Measurements from ENCODE around the gene RPL38. TPM values are rescaled to one million over a fixed set of nuclear protein-coding genes. Genes with fewer than 3 reads are reported as not detected.

The RPL38 gene
- total RNA-seq, 2 donors from 2014 or later: 531 to 611 TPM

GRCh38 chr17:74231928-74232907, 28.7 kb downstream of the RPL38 start:
- Histone ChIP-seq H3K9me3 (no peaks in the 10 kb centered on the region), H3K27ac (no peak overlapping the region), H3K36me3 (no peaks in the 10 kb centered on the region), H3K4me1 (replicated peaks) (no peaks in the 10 kb centered on the region), H3K4me3 (no peak overlapping the region), H3K27me3 (replicated peaks; ENCODE audit: insufficient read depth) (no peaks in the 10 kb centered on the region)
- DNase-seq (ENCODE audit: low spot score): no peak
- WGBS: 81% methylated on average over 16 of the region's 17 CpGs
- TF ChIP-seq POLR2A (IDR thresholded peaks at IDR 0.05) (no peak), POLR2AphosphoS5 (IDR thresholded peaks at IDR 0.05) (no peak), CTCF (IDR thresholded peaks at IDR 0.05) (no peak)
- intact Hi-C loops (cut with DNase I): no loop called here

DNA sequence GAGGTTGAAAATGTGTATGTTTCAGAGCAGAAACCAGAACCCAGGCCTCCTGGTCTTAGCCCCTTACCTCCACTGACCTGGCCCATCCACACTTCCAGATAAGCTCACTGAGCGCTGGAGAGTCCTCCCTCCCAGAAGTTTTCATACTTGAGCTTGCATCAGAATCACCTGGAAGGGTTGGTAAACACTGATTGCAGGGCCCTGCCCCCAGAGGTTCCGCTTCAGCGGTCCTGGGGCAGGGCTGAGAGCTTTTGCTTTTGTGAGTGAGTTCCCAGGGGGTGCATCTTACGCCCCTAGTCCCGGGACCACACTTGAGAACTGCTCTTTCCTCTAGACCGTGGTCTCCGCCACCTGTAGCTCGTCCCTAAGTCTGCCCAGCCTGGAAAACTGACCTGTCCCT, 30.5 kb downstream of the RPL38 start:
- Histone ChIP-seq H3K4me1 (replicated peaks) (no peaks in the 10 kb centered on the region), H3K27ac (no peak overlapping the region), H3K4me3 (no peak overlapping the region), H3K27me3 (replicated peaks; ENCODE audit: insufficient read depth) (no peaks in the 10 kb centered on the region), H3K36me3 (no peaks in the 10 kb centered on the region), H3K9me3 (no peaks in the 10 kb centered on the region)
- TF ChIP-seq POLR2A (IDR thresholded peaks at IDR 0.05) (no peak), CTCF (IDR thresholded peaks at IDR 0.05) (no peak), POLR2AphosphoS5 (IDR thresholded peaks at IDR 0.05) (no peak)
- DNase-seq (ENCODE audit: low spot score): no peak
- intact Hi-C loops (cut with DNase I): no loop called here
- 91% methylated on average over 8 of the region's 8 CpGs for WGBS

GRCh38 chr17:74234486-74234885, 31.0 kb downstream of the RPL38 start:
- H3K36me3 ChIP-seq: no peaks in the 10 kb centered on the region
- H3K27ac ChIP-seq: no peak overlapping the region
- no peaks in the 10 kb centered on the region for H3K4me1 ChIP-seq (replicated peaks)
- no peaks in the 10 kb centered on the region for H3K27me3 ChIP-seq (replicated peaks; ENCODE audit: insufficient read depth)
- TF ChIP-seq POLR2AphosphoS5 (IDR thresholded peaks at IDR 0.05) (no peak), POLR2A (IDR thresholded peaks at IDR 0.05) (no peak)
- DNase-seq (ENCODE audit: low spot score): no peak
- WGBS: 100% methylated on average over 1 of the region's 1 CpG
- H3K4me3 ChIP-seq: no peak overlapping the region
- no peaks in the 10 kb centered on the region for H3K9me3 ChIP-seq
- intact Hi-C loops (cut with DNase I): no loop called here

GRCh38 chr17:74235040-74235581, 31.6 kb downstream of the RPL38 start:
- WGBS: 30% methylated on average over 19 of the region's 19 CpGs
- TF ChIP-seq CTCF (IDR thresholded peaks at IDR 0.05) (no peak), POLR2A (IDR thresholded peaks at IDR 0.05) (no peak), POLR2AphosphoS5 (IDR thresholded peaks at IDR 0.05) (no peak)
- Histone ChIP-seq H3K27me3 (replicated peaks; ENCODE audit: insufficient read depth) (no peaks in the 10 kb centered on the region), H3K27ac (peak overlapping the region in 1 of 2 donors; percentile 18), H3K4me1 (replicated peaks) (no peaks in the 10 kb centered on the region), H3K9me3 (no peaks in the 10 kb centered on the region), H3K4me3 (no peak overlapping the region), H3K36me3 (no peaks in the 10 kb centered on the region)
- no peak for DNase-seq (ENCODE audit: low spot score)
- intact Hi-C loops (cut with DNase I): no loop called here

DNA sequence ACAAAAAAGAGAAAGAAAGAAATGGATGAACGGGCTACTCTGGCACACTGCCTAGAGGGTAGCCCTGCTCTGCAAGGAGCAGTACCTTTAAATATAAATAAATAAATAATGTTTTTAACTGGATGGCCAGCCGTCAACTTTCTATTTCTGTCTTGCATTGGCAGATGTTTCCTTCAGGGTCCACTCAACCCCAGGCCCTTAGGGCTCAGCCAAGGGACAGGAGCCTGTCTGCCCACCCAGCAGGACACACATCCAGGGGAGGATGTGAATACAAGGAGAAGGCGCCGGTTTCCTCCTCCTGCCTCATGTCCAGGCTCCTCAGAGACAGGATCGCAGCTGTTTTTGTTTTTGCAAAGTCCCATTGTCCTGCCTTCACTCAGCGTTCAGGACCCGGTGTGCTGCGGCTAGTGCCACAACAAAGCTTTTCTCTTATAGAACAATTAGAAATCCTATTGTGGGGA, 32.5 kb downstream of the RPL38 start:
- Histone ChIP-seq H3K4me3 (no peak overlapping the region), H3K27me3 (replicated peaks; ENCODE audit: insufficient read depth) (no peaks in the 10 kb centered on the region), H3K36me3 (no peaks in the 10 kb centered on the region), H3K27ac (no peak overlapping the region), H3K4me1 (replicated peaks) (no peaks in the 10 kb centered on the region), H3K9me3 (no peaks in the 10 kb centered on the region)
- intact Hi-C loops (cut with DNase I): no loop called here
- WGBS: 63% methylated on average over 8 of the region's 8 CpGs
- no peak for DNase-seq (ENCODE audit: low spot score)
- no peak for TF ChIP-seq POLR2AphosphoS5 (IDR thresholded peaks at IDR 0.05)
- no peak for TF ChIP-seq CTCF (IDR thresholded peaks at IDR 0.05)
- no peak for TF ChIP-seq POLR2A (IDR thresholded peaks at IDR 0.05)

All from prostate gland (tissue), 2 donors.